ENCODE measurements around the gene AKR1B1.

- no peak for TF ChIP-seq CBFB (CRISPR knock-in tag; IDR thresholded peaks at IDR 0.05; ENCODE audit: low read depth)
- no peak for TF ChIP-seq IRF1 (CRISPR knock-in tag; IDR thresholded peaks at IDR 0.05)
- no peak for TF ChIP-seq CTCF (IDR thresholded peaks at IDR 0.05)
- TF ChIP-seq ZBTB21 (CRISPR knock-in tag; IDR thresholded peaks at IDR 0.05; ENCODE audit: borderline replicate concordance), result no peak
- no peak for TF ChIP-seq ZNF317 (CRISPR knock-in tag; IDR thresholded peaks at IDR 0.05; ENCODE audit: borderline replicate concordance, low read depth)
- TF ChIP-seq E2F1 (CRISPR knock-in tag; IDR thresholded peaks at IDR 0.05), result no peak
- TF ChIP-seq RELA (CRISPR knock-in tag; IDR thresholded peaks at IDR 0.05; ENCODE audit: borderline replicate concordance), result no peak
- TF ChIP-seq FOXP1 (CRISPR knock-in tag; IDR thresholded peaks at IDR 0.05; ENCODE audit: borderline replicate concordance), result no peak
- no peak for TF ChIP-seq ZNF396 (CRISPR knock-in tag; IDR thresholded peaks at IDR 0.05; ENCODE audit: borderline replicate concordance)
- no peak for TF ChIP-seq NR2C2 (CRISPR knock-in tag; IDR thresholded peaks at IDR 0.05)
Observed at GRCh38 chr7:134477954-134478353, 19.1 kb upstream of the AKR1B1 start.
